GM23338 (cell line): ENCODE measurements around the gene POLR3A. TPM values are rescaled to one million over a fixed set of nuclear protein-coding genes. Genes with fewer than 3 reads are reported as not detected.

Experiments used
- ATAC-seq: fragments of 200-7000 bp; cut with Tn5 transposase; 3 replicates; pipeline ENCODE4 v1.9.1; 2020
- DNase-seq: peaks from one replicate; pipeline ENCODE4 v3.0.0-alpha.2; 2015; ENCODE audit warnings: low spot score
- H2AFZ ChIP-seq: fragments of 200-600 bp; sonication (generic); 2 replicates; pipeline ENCODE4 v1.8.0; 2016; ENCODE audit warnings: antibody characterized with exemption, mild to moderate bottlenecking, moderate library complexity
- H3F3A ChIP-seq: fragments of 200-600 bp; sonication (generic); replicated peaks from 2 replicates; pipeline ENCODE4 v1.8.0; 2017; ENCODE audit warnings: antibody characterized with exemption, mixed run types, low read depth
- H3K27ac ChIP-seq: fragments of 200-600 bp; sonication (generic); 2 replicates; pipeline ENCODE4 v1.6.1; 2016; ENCODE audit warnings: low read depth
- H3K27me3 ChIP-seq: fragments of 200-600 bp; sonication (generic); 2 replicates; pipeline ENCODE4 v1.8.0; 2016; ENCODE audit warnings: mild to moderate bottlenecking, mixed run types, moderate library complexity; ENCODE audit not compliant: insufficient read depth
- H3K36me3 ChIP-seq: fragments of 200-600 bp; sonication (generic); 2 replicates; pipeline ENCODE4 v1.8.0; 2016; ENCODE audit warnings: mild to moderate bottlenecking; ENCODE audit not compliant: insufficient read depth
- H3K4me1 ChIP-seq: fragments of 200-600 bp; sonication (generic); 2 replicates; pipeline ENCODE4 v1.8.0; 2016; ENCODE audit warnings: mild to moderate bottlenecking, moderate library complexity; ENCODE audit not compliant: insufficient read depth
- H3K4me2 ChIP-seq: fragments of 200-600 bp; sonication (generic); 2 replicates; pipeline ENCODE4 v1.7.1; 2017; ENCODE audit warnings: mixed run types
- H3K4me3 ChIP-seq: fragments of 200-600 bp; sonication (generic); 2 replicates; pipeline ENCODE4 v1.6.1; 2016; ENCODE audit warnings: mixed run types
- H3K79me2 ChIP-seq: fragments of 200-600 bp; sonication (generic); replicated peaks from 2 replicates; pipeline ENCODE4 v1.8.0; 2017; ENCODE audit warnings: mild to moderate bottlenecking; ENCODE audit not compliant: insufficient read depth
- H3K9me2 ChIP-seq: fragments of 200-600 bp; sonication (generic); 2 replicates; pipeline ENCODE4 v1.8.0; 2017; ENCODE audit not compliant: insufficient read depth
- H4K20me1 ChIP-seq: fragments of 200-600 bp; sonication (generic); replicated peaks from 2 replicates; pipeline ENCODE4 v1.8.0; 2017; ENCODE audit warnings: mild to moderate bottlenecking; ENCODE audit not compliant: insufficient read depth
- H3K27ac Mint-ChIP-seq: 2 replicates; pipeline ENCODE4 v1.8.0; 2020; ENCODE audit warnings: inconsistent platforms, mild to moderate bottlenecking, moderate library complexity, mixed read lengths
- H3K27me3 Mint-ChIP-seq: 3 replicates; pipeline ENCODE4 v1.8.0; 2022; ENCODE audit warnings: low read depth, mild to moderate bottlenecking, moderate library complexity, mixed read lengths, inconsistent platforms; ENCODE audit not compliant: insufficient read depth, poor library complexity
- H3K36me3 Mint-ChIP-seq: 3 replicates; pipeline ENCODE4 v1.8.0; 2021; ENCODE audit warnings: low read depth, mild to moderate bottlenecking, inconsistent platforms, moderate library complexity, mixed read lengths
- H3K4me1 Mint-ChIP-seq: 3 replicates; pipeline ENCODE4 v1.8.0; 2020; ENCODE audit warnings: mild to moderate bottlenecking, inconsistent platforms, mixed read lengths
- H3K4me3 Mint-ChIP-seq: 3 replicates; pipeline ENCODE4 v1.8.0; 2021; ENCODE audit warnings: moderate library complexity, mild to moderate bottlenecking, inconsistent platforms, mixed read lengths
- H3K9me3 Mint-ChIP-seq: 3 replicates; pipeline ENCODE4 v1.8.0; 2020; ENCODE audit warnings: moderate library complexity, mild to moderate bottlenecking, inconsistent platforms, mixed read lengths
- CREB1 ChIP-seq: fragments of 250-450 bp; sonication (Bioruptor Pico); IDR thresholded peaks from 2 replicates; pipeline ENCODE4 v1.5.0; 2020; ENCODE audit warnings: low read depth, mild to moderate bottlenecking, moderate library complexity
- ETS1 ChIP-seq: IDR thresholded peaks from 2 replicates; pipeline ENCODE4 v1.6.1; 2016; ENCODE audit warnings: antibody characterized with exemption
- EZH2phosphoT487 ChIP-seq: fragments of 200-600 bp; sonication (generic); IDR thresholded peaks from one replicate; pipeline ENCODE4 v1.8.1; 2018; ENCODE audit warnings: antibody characterized with exemption; ENCODE audit not compliant: unreplicated experiment
- JUNB ChIP-seq: IDR thresholded peaks from one replicate; pipeline ENCODE4 v1.6.1; 2016; ENCODE audit warnings: antibody characterized with exemption; ENCODE audit not compliant: unreplicated experiment
- NANOG ChIP-seq: IDR thresholded peaks from 2 replicates; pipeline ENCODE4 v1.6.1; 2016; ENCODE audit warnings: antibody characterized with exemption, borderline replicate concordance
- POLR2AphosphoS5 ChIP-seq: IDR thresholded peaks from 2 replicates; pipeline ENCODE4 v1.6.1; 2016; ENCODE audit warnings: antibody characterized with exemption, low read depth
- REST ChIP-seq: IDR thresholded peaks from one replicate; pipeline ENCODE4 v1.6.1; 2018; ENCODE audit warnings: antibody characterized with exemption; ENCODE audit not compliant: unreplicated experiment
- STAT1 ChIP-seq: IDR thresholded peaks from one replicate; pipeline ENCODE4 v1.6.1; 2016; ENCODE audit warnings: antibody characterized with exemption; ENCODE audit not compliant: unreplicated experiment
- ZNF114 ChIP-seq: fragments of 250-450 bp; sonication (Bioruptor Pico); IDR thresholded peaks from 2 replicates; pipeline ENCODE4 v1.5.0; 2020; ENCODE audit warnings: mild to moderate bottlenecking, moderate library complexity
- ZNF331 ChIP-seq: fragments of 250-450 bp; sonication (Bioruptor Pico); IDR thresholded peaks from 2 replicates; pipeline ENCODE4 v1.5.0; 2020; ENCODE audit warnings: low read depth, mild to moderate bottlenecking, moderate library complexity
- polyA plus RNA-seq: library from polyadenylated mRNA; unstranded; fragments of >200 nt; fragmentation: Nextera tagmentation; extraction: Ambion mirVana; gene quantifications from 2 replicates; pipeline ENCODE4 v1.2.1, GENCODE V29; 2016
- total RNA-seq: library from RNA; depleted of rRNA; stranded (reverse); fragments of >200 nt; shearing (Covaris generic); gene quantifications from 2 replicates; pipeline ENCODE4 v1.2.3, GENCODE V29; 2014

POLR3A gene
- total and polyA plus RNA-seq, 2 experiments from 2014 or later: 11.6 to 35.5 TPM

- H3K36me3 Mint-ChIP-seq: peaks cover 71% of the 10 kb centered on the region
- peaks cover 3% of the 10 kb centered on the region for H3K27me3 Mint-ChIP-seq
- ATAC-seq (no peak), DNase-seq (no peak)
- Histone ChIP-seq H3K4me2 (no peak overlapping the region), H3K4me3 (no peak overlapping the region), H2AFZ (no peak overlapping the region), H3K4me1 (peaks cover 3% of the 10 kb centered on the region; the same call in 1 of the 2 replicates), H3K9me2 (no peaks in the 10 kb centered on the region), H3K36me3 (peaks cover 56% of the 10 kb centered on the region), H3K27me3 (no peaks in the 10 kb centered on the region), H3F3A (peaks cover 10% of the 10 kb centered on the region; the same call in 1 of the 2 replicates), H4K20me1 (no peaks in the 10 kb centered on the region; the same call in 1 of the 2 replicates), H3K79me2 (no peaks in the 10 kb centered on the region), H3K27ac (no peak overlapping the region)
- peaks cover 6% of the 10 kb centered on the region; the same call in 2 of the 3 replicates for H3K4me1 Mint-ChIP-seq
- TF ChIP-seq POLR2AphosphoS5 (no peak), ZNF114 (no peak), JUNB (no peak), CREB1 (CRISPR knock-in tag) (no peak), REST (no peak), ETS1 (no peak), EZH2phosphoT487 (no peak), ZNF331 (CRISPR knock-in tag) (no peak), NANOG (no peak)
- H3K9me3 Mint-ChIP-seq: no peaks in the 10 kb centered on the region
- H3K27ac Mint-ChIP-seq: no peak overlapping the region
- H3K4me3 Mint-ChIP-seq: no peak overlapping the region
Measured at GRCh38 chr10:77979221-77979620, 50.1 kb downstream of the POLR3A start.

GRCh38 chr10:77978360-77978759 lies 51.0 kb downstream of the POLR3A start:
- H3F3A ChIP-seq: peaks cover 10% of the 10 kb centered on the region; the same call in 1 of the 2 replicates
- H3K36me3 ChIP-seq: peaks cover 49% of the 10 kb centered on the region
- no peak overlapping the region for H3K4me3 ChIP-seq
- no peaks in the 10 kb centered on the region for H3K27me3 ChIP-seq
- H3K27ac ChIP-seq: no peak overlapping the region
- Mint-ChIP-seq H3K27me3 (peaks cover 3% of the 10 kb centered on the region), H3K27ac (no peak overlapping the region), H3K4me1 (peaks cover 6% of the 10 kb centered on the region; the same call in 2 of the 3 replicates), H3K36me3 (peaks cover 62% of the 10 kb centered on the region), H3K9me3 (no peaks in the 10 kb centered on the region), H3K4me3 (no peak overlapping the region)
- ATAC-seq (no peak), DNase-seq (no peak)
- H3K9me2 ChIP-seq: no peaks in the 10 kb centered on the region
- no peaks in the 10 kb centered on the region; the same call in 1 of the 2 replicates for H4K20me1 ChIP-seq
- H3K4me2 ChIP-seq: no peak overlapping the region
- H2AFZ ChIP-seq: no peak overlapping the region
- H3K4me1 ChIP-seq: peaks cover 3% of the 10 kb centered on the region; the same call in 1 of the 2 replicates
- no peaks in the 10 kb centered on the region for H3K79me2 ChIP-seq
- TF ChIP-seq CREB1 (CRISPR knock-in tag) (no peak), REST (no peak), JUNB (no peak), STAT1 (no peak), ETS1 (no peak), EZH2phosphoT487 (no peak), NANOG (no peak), ZNF114 (no peak), POLR2AphosphoS5 (no peak)
